ENCODE data around the gene OCIAD2. TPM values are rescaled to one million over a fixed set of nuclear protein-coding genes. Genes with fewer than 3 reads are reported as not detected.

OCIAD2 gene
- total RNA-seq, 3 donors from 2014 or later = 34.0 to 110 (median 67.1) TPM

Other genes starting within 250 kb of the OCIAD2 start
- gene FRYL, start 126.5 kb downstream of the OCIAD2 start, total RNA-seq = 100 to 1,000 TPM; 205 to 416 (median 330) TPM
- gene OCIAD1, start 75.7 kb downstream of the OCIAD2 start, total RNA-seq = 100 to 1,000 TPM; 119 to 150 (median 133) TPM
- gene CWH43, start 79.5 kb upstream of the OCIAD2 start, total RNA-seq = 10 to 100 TPM; 18.3 to 39.8 (median 28.0) TPM

All from mucosa of descending colon (tissue), 3 donors.